HG02870 (cell line): Measurements from ENCODE around the gene PRIMPOL.
"Not testable (repeated sequence)": the region's sequence is repeated elsewhere in the genome, so short reads cannot be mapped to it uniquely, and the experiment has no call there.

Source experiments
- ATAC-seq: cut with Tn5 transposase; IDR thresholded peaks from one replicate; pipeline ENCODE4 v1.9.1; 2021; ENCODE audit warnings: mild to moderate bottlenecking, moderate library complexity; ENCODE audit not compliant: unreplicated experiment

PRIMPOL gene

DNA sequence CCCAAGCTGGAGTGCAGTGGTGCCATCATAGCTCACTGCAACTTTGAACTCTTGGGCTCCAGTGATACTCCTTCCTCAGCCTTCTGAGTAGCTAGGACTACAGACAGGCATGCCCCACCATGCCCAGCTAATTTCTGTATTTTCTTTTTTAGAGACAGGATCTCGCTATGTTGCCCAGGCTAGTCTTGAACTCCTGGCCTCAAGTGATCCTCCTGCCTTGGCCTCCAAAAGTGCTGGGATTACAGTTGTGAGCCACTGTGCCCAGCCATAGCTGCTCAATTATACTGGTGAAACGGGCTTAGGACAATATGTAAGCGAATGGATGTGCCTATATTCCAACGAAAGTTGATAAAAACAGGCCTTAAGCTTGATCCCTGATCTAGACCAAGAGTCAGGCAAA, 13.4 kb upstream of the PRIMPOL start:
- no peak for ATAC-seq

DNA sequence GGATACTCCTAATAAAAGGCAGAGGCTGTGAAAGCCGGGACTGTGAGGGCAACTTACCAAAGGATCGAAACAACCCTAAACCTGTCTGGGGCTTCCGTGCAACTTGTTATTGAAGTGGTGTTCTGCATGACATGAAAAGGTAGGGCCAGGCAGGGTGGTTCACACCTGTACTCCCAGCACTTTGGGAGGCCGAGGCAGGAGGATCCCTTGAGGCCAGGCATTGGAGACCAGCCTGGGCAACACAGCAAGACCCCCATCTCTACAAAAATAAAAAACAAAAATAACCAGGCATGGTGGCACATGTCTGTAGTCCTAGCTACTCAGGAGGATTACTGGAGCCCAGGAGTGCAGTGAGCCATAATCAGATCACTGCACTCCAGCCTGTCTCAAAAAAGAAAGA, 12.6 kb upstream of the PRIMPOL start:
- ATAC-seq: no peak

DNA sequence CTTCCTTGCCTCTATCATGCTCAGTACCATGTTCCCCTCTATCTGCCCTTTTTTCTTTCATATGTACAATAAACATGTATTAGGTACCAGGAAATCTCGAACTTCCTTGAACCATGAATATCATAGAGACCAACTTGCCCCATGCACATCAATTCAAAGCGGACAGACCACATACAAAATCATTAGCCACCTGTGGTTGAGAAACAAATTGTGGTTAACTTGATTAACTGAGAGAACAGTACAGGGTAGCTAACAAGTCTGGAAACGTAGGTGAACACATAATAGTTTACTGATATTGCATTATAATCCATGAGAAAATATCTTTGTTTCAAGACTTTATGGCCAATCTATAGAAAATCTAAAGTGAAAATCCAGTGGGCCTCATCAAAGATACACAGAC, 8.5 kb upstream of the PRIMPOL start:
- peak; percentile 58 for ATAC-seq

DNA sequence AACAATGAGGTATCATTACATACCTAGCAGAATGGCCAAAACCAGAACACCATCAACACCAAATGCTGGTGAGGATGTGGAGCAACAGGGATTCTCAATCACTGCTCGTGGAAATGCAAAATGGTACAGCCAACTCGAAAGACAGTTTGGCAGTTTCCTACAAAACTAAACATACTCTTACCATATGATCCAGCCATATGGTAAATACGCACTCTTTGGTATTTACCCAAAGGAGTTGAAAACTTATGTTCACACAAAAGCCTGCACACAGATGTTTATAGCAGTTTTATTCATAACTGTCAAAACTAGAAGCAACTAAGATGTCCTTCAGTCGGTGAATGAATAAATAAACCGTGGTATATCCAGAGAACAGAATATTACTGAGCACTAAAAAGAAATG, 8.1 kb upstream of the PRIMPOL start:
- ATAC-seq: no peak

DNA sequence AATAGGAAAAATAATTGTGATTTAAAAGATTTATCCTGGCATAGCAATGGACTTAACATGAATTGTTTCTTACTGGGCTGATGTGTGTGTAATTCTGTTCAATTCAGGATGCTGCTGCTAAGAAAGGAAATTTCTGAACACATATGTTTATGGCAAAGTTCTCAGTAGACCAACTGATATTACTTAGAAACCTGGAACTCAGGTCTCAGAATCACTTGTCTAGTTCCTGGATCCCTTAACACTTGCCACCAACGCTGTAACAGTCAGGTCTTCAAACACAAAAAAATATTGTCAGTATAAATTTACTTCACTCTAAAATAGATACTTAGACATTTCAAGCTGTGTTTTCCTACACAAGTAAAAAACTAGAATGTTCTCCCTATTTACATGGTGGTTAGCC, 5.8 kb upstream of the PRIMPOL start:
- no peak for ATAC-seq

DNA sequence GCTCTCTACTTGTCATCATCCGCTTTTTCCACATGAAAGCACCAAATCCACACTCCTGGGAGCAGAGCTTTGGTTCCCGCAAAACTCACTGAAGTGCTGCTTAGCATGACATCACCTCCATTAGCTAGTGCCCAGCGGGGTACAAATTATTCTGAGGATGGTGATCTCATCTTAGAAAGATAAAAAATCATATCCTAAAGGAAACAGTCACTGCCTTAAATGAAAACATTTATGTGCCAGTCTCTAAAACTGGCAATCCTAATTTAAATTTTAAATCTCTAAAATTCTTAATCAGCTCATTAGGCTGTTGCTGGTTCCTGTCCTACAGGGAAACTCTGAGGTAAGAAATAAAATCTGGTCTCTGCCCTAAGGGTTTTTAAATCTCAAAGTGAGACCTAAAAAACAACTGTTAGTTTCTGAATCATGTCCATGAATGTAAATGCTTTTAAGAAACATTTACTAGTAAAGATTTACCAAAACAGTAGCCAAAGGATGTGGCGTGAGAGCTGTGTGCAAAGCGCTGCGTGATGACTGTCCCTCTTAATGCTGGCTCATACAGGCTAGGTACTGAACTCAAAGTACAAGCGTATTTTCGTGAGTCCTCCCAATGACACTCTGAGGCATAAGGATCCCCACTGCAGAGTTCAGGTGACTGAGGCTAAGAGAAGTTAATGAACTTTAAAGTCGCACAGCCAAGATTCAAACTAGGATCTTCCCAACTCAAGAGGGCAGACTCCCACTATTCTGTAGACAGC, 4.8 kb upstream of the PRIMPOL start:
- no peak for ATAC-seq

DNA sequence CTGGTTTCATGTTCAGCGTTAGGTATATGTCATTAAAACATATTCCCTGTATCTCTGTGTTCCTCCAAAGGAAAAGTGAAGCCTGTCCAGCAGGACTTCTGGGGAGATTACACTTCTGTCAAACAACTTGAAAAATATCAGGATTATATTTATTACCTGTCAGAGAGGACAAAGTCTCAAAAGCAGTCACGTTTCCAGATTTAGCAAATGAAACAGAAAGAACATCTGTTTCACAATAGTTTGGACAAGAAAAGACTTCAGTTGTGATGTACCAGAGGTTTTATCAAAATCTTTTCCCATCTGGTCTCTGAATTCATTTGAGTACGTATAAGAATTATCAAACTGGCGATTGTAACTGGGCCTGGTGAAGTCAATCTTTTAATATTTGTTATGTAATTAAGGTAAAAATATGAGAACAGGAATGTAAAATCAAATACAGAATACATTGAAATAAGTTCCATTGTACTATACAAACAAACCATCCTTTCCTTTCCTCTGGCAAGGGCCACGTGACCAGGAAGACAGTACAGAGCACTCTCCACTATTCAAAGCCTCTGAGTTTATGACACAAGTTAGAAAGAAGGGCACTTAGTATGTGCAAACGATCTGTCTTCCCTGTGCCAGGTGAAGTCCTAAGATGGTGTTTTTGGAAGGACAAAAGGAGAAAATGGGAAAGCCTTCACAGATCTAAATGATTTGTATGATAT, 3.5 kb upstream of the PRIMPOL start:
- no peak for ATAC-seq

DNA sequence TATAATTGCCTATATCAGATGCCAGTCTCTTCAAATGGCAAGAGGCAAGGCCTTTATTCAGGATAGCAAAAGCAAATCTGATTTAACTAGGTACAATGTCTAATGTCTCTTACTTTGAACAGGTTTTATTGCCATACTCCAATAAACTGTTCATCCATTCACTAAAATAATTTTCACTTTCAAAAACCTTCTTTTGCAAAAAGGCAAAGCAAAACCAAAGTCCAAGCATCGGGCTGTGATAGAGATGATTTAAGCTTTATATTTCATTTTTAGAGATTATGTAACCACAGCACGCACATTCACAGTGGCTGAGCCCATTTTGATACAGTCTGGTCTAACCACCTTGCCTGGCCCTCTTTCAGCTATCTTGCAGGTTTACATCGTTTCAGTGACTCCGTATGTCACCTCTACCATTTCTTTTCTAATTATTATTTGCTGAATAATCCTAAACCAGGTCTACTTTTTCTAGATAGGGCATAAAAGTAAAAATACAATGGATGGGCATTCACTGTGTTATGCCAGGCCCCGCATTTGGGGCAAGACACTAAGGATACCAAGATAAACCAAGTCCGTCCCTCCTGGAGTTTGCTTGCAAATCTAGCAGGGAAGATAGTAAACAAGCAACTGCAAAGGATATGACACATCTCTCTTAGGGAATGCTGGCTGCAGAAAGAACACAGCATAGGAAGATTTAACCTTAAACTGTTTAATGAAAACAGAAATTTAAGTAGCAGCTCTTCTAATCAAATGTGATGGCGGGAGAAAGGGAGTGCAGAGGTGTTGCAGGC, 2.1 kb upstream of the PRIMPOL start:
- no peak for ATAC-seq

DNA sequence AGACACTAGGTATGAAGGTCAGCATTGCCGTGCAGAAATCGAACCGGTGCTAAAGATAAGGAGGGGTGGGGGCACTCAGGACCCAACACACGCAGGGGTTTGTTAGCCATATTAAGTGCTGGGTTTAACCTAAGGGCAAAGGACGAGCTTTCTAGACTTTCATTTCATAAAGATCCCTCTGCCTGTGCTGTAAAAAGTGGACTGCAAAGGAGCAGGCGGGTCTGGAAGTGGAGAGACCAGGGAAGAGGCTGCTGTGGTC, 1.6 kb upstream of the PRIMPOL start:
- ATAC-seq: no peak

DNA sequence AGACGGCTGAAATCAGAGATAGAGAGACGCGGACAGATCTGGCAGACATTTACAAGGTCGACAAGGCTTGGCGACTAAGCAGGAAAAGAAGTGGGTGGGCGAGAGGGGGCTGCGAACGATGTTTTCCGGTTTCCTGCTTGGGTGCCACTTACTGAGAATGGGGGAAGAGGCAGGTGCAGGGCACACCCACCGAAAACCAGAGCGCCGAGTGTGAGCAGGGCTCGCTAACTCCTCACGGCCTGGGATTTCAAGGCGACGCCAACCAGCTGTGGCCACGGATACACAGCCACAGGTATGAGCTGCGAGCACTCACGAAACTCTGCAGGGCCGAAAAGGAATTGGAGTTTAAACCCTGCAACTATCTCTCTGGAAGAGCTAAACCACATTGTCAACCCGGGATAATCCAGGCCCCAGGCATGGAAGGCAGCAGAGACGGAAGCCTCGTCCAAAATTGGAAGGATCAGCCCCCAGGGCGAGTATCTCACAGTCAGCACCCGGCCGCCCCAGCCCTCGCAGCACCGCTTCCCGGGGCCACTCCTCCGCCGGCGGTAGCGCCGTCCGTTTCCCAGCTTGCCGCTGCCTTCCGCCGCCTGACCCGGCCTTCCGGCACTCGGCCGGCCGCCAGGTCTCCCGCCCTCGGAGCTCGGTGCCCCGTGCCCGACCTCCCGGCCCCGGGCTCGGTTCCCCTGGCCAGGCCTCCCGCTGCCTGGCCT, 1.1 kb upstream of the PRIMPOL start:
- peak; percentile 26 for ATAC-seq

DNA sequence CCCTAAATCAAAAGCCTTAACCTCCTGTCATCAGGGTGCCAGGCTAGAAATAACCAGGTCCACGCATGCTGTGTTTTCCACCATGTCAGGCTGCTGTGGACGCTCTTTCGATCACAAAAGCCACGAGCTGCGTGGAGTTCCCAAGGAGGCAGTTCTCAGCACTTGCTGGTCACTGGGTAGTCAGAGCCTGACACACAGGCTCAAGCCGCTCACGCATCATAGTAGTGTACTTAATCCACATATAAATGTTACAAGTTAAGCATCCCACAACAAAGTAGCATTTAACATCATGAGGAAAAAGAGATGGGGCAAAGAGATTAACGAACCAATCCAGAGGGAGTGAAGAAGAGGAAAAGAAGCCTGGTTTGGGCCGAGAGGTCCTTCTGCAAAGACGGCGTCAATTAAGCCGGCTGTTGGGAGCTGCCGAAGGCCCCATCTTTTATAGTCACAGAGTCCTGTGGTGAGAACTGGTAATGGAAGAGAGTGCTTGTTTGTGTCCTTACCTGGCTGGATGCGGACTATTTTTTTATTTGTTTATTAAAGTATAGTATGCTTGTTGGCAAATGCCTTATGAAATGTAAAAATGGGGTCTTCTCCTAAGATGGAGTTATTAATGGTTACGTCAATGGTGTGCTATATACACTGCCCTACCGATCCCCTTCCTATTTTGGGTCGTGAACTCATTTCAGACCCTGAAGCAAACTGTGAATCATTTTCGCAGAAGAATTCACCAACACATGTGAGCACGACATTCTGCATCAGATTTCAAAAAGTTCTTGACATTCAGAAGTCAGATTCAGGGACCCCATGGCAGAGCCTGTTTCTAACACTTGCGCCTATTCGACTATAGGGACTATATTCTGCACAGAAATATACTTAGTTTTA, 675 bp downstream of the PRIMPOL start:
- ATAC-seq: peak; percentile 7

DNA sequence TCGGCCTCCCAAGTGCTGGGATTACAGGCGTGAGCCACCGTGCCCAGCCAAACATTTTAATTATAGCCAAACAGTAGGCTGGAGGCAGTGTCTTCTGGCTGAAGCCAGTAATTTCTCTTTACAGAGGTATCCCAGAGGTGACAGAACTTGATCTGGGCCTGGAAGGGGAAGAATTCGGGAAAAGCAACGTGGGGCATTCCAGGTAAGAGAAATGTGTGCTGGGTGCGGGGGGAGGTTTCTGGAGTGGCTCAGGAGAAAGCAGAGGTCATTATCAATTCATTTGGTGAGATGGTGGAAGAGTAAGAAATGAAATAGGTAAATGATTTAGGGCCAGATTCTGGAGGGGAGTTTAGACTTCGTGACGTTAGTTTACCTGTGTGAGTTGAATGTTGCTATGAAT, 2.4 kb downstream of the PRIMPOL start:
- ATAC-seq: no peak

DNA sequence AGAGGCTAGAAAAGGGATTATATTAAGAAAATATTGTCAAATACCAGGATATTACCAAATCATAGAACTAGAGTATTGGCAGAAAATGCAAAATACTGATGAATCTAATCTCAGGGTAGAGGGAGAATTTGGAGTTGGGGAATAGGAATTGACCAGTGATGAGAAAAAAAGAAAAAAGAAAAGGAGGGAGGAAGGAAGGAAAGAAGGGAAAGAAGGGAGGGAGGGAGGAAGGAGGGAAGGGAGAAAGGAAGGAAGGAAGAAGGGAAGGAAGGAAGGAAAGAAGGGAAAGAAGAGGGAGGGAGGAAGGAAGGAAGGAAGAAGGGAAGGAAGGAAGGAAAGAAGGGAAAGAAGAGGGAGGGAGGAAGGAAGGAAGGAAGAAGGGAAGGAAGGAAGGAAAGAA, 3.1 kb downstream of the PRIMPOL start:
- ATAC-seq: not testable (repeated sequence)

DNA sequence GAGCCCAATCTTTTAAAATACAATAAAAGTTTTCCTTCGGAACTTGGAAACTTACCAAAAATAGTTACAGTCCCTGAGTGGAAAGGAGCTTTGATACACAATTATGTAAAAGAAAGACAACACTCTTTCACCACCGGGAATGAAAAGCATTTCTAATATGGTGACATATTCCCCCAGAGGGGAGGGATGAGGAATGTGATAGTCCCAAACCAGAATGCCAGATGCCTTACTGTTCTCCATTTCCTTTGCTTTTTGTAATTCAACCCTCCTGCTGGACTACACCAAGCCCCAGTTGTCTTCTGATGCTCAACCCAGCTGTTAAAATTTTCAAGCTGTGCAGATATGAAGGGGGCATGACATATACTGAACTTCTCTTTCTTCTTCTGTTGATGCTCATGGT, 4.1 kb downstream of the PRIMPOL start:
- no peak for ATAC-seq

DNA sequence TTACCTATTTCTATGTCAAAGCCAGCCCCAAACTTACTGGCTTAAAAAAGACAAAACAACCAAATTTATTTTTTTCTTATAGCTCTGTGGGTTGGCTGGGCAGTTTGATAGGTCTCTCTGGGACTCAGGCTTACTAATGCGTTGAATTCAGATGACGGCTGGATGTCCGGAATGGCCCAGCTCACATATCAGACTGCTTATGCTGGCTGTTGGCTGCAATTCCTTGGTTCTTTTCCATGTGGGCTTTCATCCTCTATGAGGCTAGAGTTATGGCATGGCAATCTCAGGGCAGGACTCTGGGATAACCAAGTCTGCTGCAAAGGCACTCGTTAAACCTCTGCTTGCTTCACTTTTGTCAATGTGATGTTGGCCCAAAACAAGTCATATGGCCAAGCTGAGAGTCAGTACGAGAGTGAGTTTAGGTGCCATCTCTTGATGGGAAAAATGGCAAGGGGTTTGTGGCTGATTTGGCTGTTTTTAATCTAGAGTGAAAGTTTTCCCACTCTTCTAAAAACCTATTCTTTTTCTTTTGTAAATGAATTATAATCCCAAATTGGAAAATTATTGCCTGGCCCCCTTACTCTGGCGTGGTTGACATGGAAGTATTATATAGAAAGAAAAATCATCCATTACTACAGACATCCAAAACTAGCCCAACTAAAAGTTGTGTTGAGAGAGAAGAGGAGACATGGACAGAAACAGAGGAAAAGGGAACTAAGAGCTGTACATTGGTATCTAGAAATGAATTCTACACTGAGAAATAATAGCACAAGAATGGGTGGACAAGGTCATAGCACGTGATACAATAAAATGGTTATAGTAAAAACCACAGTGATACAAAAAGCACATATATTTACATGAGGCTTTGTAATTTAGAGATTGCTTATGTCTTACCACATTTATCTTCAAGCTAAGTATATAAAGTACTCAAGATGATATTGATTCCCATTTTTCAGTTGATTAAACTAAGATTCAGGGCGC, 6.6 kb downstream of the PRIMPOL start:
- peak; percentile 73 for ATAC-seq

DNA sequence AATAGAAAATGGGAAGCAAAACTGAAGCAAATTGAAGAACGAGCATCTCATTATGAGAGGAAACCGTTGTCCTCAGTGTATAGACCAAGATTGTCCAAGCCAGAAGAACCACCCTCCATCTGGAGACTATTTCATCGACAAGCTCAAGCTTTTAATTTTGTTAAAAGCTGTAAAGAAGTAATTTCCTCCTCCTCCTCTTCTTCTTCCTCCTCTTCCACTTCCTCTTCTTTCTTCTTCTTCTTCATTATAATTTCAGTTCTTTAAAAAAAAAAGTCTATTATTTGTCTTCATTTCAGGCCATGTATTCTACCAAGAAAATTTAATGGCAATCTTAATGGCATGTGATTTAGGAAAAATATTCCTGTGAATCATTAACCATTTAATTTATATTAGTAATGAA, 7.6 kb downstream of the PRIMPOL start:
- no peak for ATAC-seq

DNA sequence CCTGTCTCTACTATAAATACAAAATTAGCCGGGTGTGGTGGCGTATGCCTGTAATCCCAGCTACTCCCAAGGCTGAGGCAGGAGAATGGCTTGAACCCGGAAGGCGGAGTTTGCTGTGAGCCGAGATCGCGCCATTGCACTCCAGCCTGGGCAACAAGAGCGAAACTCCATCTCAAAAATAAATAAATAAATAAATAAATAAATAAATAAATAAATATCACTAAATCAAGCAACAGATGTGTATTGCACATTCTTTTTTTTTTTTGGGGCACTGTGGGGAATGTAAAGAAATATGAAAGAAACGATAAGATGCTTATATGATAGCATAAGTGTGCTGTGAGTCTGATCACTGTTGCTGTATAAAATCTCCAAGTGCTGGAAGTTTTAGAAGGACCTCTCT, 8.3 kb downstream of the PRIMPOL start:
- ATAC-seq: not testable (repeated sequence)

DNA sequence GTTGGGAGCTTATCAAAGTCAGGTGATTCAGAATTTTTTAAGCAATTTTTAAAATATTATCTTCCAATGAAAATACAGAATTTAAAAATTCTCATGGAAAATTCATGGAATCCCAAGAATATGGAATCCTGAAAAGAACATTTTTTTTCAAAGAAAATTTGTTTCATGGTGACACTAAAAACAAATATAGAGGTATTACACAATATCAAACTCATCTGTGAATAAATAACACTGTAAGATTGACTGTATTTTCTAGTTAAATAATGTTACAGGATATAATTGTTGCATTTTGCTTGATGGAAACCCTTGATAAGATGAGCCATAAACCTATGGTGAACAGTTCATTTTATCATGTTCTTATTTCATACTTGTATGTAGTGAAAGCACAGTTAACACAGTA, 11.4 kb downstream of the PRIMPOL start:
- ATAC-seq: no peak

DNA sequence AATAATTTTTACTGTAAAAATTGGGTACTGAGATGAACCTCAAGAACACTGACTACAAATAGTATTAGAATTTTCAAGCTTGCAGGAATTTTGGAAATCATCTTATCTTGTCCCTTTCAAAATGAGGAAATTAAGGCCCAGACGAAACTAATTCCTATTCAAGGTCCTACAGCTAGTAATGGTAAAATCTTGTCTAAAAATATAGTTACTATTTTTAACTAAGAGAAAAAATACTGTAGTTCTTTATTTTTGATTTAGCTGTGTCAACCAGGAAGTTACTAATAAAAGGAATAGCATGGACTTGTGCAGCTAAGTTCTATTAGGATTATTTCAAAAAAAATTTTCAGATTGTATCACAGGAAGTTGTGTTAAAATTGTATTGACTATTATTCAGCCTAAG, 12.7 kb downstream of the PRIMPOL start:
- ATAC-seq: no peak
